ENCODE measurements around the gene TMEM131. TPM values are rescaled to one million over a fixed set of nuclear protein-coding genes. Genes with fewer than 3 reads are reported as not detected.

The TMEM131 gene
- total RNA-seq, 1 experiment from 2014 or later, result 21.9 TPM

- no peak for DNase-seq (ENCODE audit: low spot score)
These were observed 257.3 kb downstream of the TMEM131 start for GRCh38 chr2:97738179-97739019.

- no peak for DNase-seq (ENCODE audit: low spot score)
These were observed 258.1 kb downstream of the TMEM131 start for GRCh38 chr2:97737421-97738178.

GRCh38 chr2:97736608-97737330, 259.0 kb downstream of the TMEM131 start:
- no peak for DNase-seq (ENCODE audit: low spot score)

- DNase-seq (ENCODE audit: low spot score), result no peak
These were observed 259.6 kb downstream of the TMEM131 start for GRCh38 chr2:97736185-97736584.

- DNase-seq (ENCODE audit: low spot score), result no peak
These were observed 260.6 kb downstream of the TMEM131 start for GRCh38 chr2:97735161-97735561.

- DNase-seq (ENCODE audit: low spot score), result no peak
These were observed 261.4 kb downstream of the TMEM131 start for GRCh38 chr2:97734061-97735051.

GRCh38 chr2:97733341-97734035, 262.3 kb downstream of the TMEM131 start:
- no peak for DNase-seq (ENCODE audit: low spot score)

GRCh38 chr2:97732436-97733340, 263.1 kb downstream of the TMEM131 start:
- DNase-seq (ENCODE audit: low spot score), result no peak

- no peak for DNase-seq (ENCODE audit: low spot score)
These were observed 264.3 kb downstream of the TMEM131 start for GRCh38 chr2:97731274-97732020.

GRCh38 chr2:97730245-97730644, 265.5 kb downstream of the TMEM131 start:
- DNase-seq (ENCODE audit: low spot score), result peak; percentile 43

GRCh38 chr2:97728091-97728731, 267.5 kb downstream of the TMEM131 start:
- peak; percentile 23 for DNase-seq (ENCODE audit: low spot score)

- no peak for DNase-seq (ENCODE audit: low spot score)
These were observed 268.5 kb downstream of the TMEM131 start for GRCh38 chr2:97727296-97727695.

GRCh38 chr2:97726261-97727064, 269.3 kb downstream of the TMEM131 start:
- DNase-seq (ENCODE audit: low spot score), result no peak

- no peak for DNase-seq (ENCODE audit: low spot score)
These were observed 270.6 kb downstream of the TMEM131 start for GRCh38 chr2:97724946-97725688.

GRCh38 chr2:97724501-97724900, 271.2 kb downstream of the TMEM131 start:
- no peak for DNase-seq (ENCODE audit: low spot score)

GRCh38 chr2:97724073-97724410, 271.7 kb downstream of the TMEM131 start:
- DNase-seq (ENCODE audit: low spot score), result no peak
